ENCODE data around the gene MEF2B.

The MEF2B gene

GRCh38 chr19:19132912-19133311 lies 37.2 kb downstream of the MEF2B start:
- Histone ChIP-seq H3K9me2 (replicated peaks; ENCODE audit: insufficient read depth, low read length) (no peaks in the 10 kb centered on the region), H3K9me3 (ENCODE audit: insufficient read depth, low read length) (peaks cover 8% of the 10 kb centered on the region), H3F3A (ENCODE audit: insufficient read depth) (peaks cover 5% of the 10 kb centered on the region; the same call in 1 of the 2 replicates), H3K36me3 (ENCODE audit: low read length) (0 out of 2 replicates have a peak, but pooled peaks cover 4% of the 10 kb centered on the region), H4K20me1 (ENCODE audit: low read depth, low read length) (no peaks in the 10 kb centered on the region), H3K27ac (ENCODE audit: low read depth, low read length) (no peak overlapping the region), H3K79me2 (ENCODE audit: insufficient read depth, low read length) (peaks cover 7% of the 10 kb centered on the region), H3K4me2 (ENCODE audit: low read depth, low read length, poor library complexity, severe bottlenecking) (no peak overlapping the region), H2AFZ (ENCODE audit: low read depth, low read length, severe bottlenecking) (no peak overlapping the region), H3K27me3 (ENCODE audit: low read length) (no peaks in the 10 kb centered on the region), H3K9ac (ENCODE audit: low read length) (no peak overlapping the region), H3K4me3 (ENCODE audit: insufficient read depth, low read length, poor library complexity, severe bottlenecking) (no peak overlapping the region)
- TF ChIP-seq CTCF (IDR thresholded peaks at IDR 0.05; ENCODE audit: insufficient read depth, low read length, poor library complexity, severe bottlenecking) (no peak), EZH2phosphoT487 (conservative IDR thresholded peaks at IDR 0.05; ENCODE audit: low read length) (no peak)

DNA sequence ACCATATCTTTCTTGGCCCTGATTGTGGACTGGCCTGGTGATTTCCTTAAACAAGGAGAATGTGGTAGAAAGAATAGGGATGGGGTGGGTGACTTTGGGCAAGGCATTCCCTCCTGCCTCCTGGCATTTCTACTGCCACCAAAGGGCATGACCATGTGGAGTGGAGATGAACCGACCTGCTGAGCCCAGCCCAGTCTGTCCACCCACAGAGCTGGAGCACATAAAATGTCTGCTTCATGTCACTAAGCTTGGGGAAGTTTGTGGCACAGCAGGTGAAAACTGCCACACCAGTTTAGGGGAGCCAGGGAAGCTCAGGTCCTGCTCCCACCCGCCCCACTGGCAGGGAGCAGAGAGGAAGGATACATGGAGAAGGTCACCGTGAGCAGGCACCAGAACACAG lies 38.1 kb downstream of the MEF2B start:
- TF ChIP-seq CTCF (IDR thresholded peaks at IDR 0.05; ENCODE audit: insufficient read depth, low read length, poor library complexity, severe bottlenecking) (no peak), EZH2phosphoT487 (conservative IDR thresholded peaks at IDR 0.05; ENCODE audit: low read length) (no peak)
- Histone ChIP-seq H2AFZ (ENCODE audit: low read depth, low read length, severe bottlenecking) (no peak overlapping the region), H3K9me3 (ENCODE audit: insufficient read depth, low read length) (peaks cover 8% of the 10 kb centered on the region), H3K9me2 (replicated peaks; ENCODE audit: insufficient read depth, low read length) (no peaks in the 10 kb centered on the region), H3K4me2 (ENCODE audit: low read depth, low read length, poor library complexity, severe bottlenecking) (no peak overlapping the region), H4K20me1 (ENCODE audit: low read depth, low read length) (no peaks in the 10 kb centered on the region), H3K9ac (ENCODE audit: low read length) (no peak overlapping the region), H3K27ac (ENCODE audit: low read depth, low read length) (no peak overlapping the region), H3K36me3 (ENCODE audit: low read length) (0 out of 2 replicates have a peak, but pooled peaks cover 4% of the 10 kb centered on the region), H3K79me2 (ENCODE audit: insufficient read depth, low read length) (no peaks in the 10 kb centered on the region; the same call in 1 of the 2 replicates), H3K27me3 (ENCODE audit: low read length) (no peaks in the 10 kb centered on the region), H3F3A (ENCODE audit: insufficient read depth) (peaks cover 5% of the 10 kb centered on the region; the same call in 1 of the 2 replicates), H3K4me3 (ENCODE audit: insufficient read depth, low read length, poor library complexity, severe bottlenecking) (no peak overlapping the region)

- Histone ChIP-seq H3K79me2 (ENCODE audit: insufficient read depth, low read length) (no peaks in the 10 kb centered on the region), H3K9ac (ENCODE audit: low read length) (no peak overlapping the region), H3K9me3 (ENCODE audit: insufficient read depth, low read length) (no peaks in the 10 kb centered on the region), H3K27ac (ENCODE audit: low read depth, low read length) (no peak overlapping the region), H3F3A (ENCODE audit: insufficient read depth) (peaks cover 10% of the 10 kb centered on the region; the same call in 1 of the 2 replicates), H2AFZ (ENCODE audit: low read depth, low read length, severe bottlenecking) (no peak overlapping the region), H3K27me3 (ENCODE audit: low read length) (no peaks in the 10 kb centered on the region), H3K36me3 (ENCODE audit: low read length) (peaks cover 9% of the 10 kb centered on the region), H4K20me1 (ENCODE audit: low read depth, low read length) (no peaks in the 10 kb centered on the region), H3K9me2 (replicated peaks; ENCODE audit: insufficient read depth, low read length) (no peaks in the 10 kb centered on the region), H3K4me3 (ENCODE audit: insufficient read depth, low read length, poor library complexity, severe bottlenecking) (no peak overlapping the region), H3K4me2 (ENCODE audit: low read depth, low read length, poor library complexity, severe bottlenecking) (no peak overlapping the region)
- TF ChIP-seq EZH2phosphoT487 (conservative IDR thresholded peaks at IDR 0.05; ENCODE audit: low read length) = no peak
- TF ChIP-seq CTCF (IDR thresholded peaks at IDR 0.05; ENCODE audit: insufficient read depth, low read length, poor library complexity, severe bottlenecking) = no peak
These were observed 44.0 kb downstream of the MEF2B start for GRCh38 chr19:19126102-19126501.

Data from SU-DHL-6 (cell line).